Left ventricle myocardium inferior (tissue), 1 donor: ENCODE measurements around the gene RASSF3. TPM values are rescaled to one million over a fixed set of nuclear protein-coding genes. Genes with fewer than 3 reads are reported as not detected.
A peak's percentile ranks its signal among the peaks of the same experiment; 100 is the strongest.

Experiments
- DNase-seq: peaks from one replicate; pipeline ENCODE4 v3.0.0-alpha.2; 2020
- H3K27ac ChIP-seq: fragments of 200-600 bp; replicated peaks from 2 replicates; pipeline ENCODE4 v1.8.0; 2021
- H3K27me3 ChIP-seq: fragments of 200-600 bp; 2 replicates; pipeline ENCODE4 v1.8.0; 2021; ENCODE audit warnings: low read depth
- H3K36me3 ChIP-seq: fragments of 200-600 bp; 2 replicates; pipeline ENCODE4 v1.8.0; 2021
- H3K4me1 ChIP-seq: fragments of 200-600 bp; 2 replicates; pipeline ENCODE4 v1.8.0; 2021
- H3K4me3 ChIP-seq: fragments of 200-600 bp; 2 replicates; pipeline ENCODE4 v1.8.0; 2021; ENCODE audit warnings: mild to moderate bottlenecking, moderate library complexity
- H3K9me3 ChIP-seq: fragments of 200-600 bp; replicated peaks from 2 replicates; pipeline ENCODE4 v1.8.0; 2021
- intact Hi-C: fragments of 100-400 bp; cut with micrococcal nuclease; formaldehyde crosslinking; loops from one replicate; pipeline ENCODE4 v1.11.0; 2022
- total RNA-seq: library from RNA; stranded (reverse); fragmentation: NEBNext Ultra II Directional; extraction: Animal tissue kit (Norgen Biotek cat#: 25700); gene quantifications from one replicate; pipeline ENCODE4 v1.2.1, GENCODE V29; 2021
- TF ChIP-seq, protein P1 (sequence below): fragments of 200-600 bp; IDR thresholded peaks from 2 replicates; pipeline ENCODE4 v1.8.0; 2021; ENCODE audit warnings: antibody characterized with exemption, mild to moderate bottlenecking, borderline replicate concordance
- donor health status: DM: no; HTN: yes; CAD: no; lungs with severe emphysema.

Gene RASSF3
- total RNA-seq, 1 donor from 2014 or later, result 102 TPM

DNA sequence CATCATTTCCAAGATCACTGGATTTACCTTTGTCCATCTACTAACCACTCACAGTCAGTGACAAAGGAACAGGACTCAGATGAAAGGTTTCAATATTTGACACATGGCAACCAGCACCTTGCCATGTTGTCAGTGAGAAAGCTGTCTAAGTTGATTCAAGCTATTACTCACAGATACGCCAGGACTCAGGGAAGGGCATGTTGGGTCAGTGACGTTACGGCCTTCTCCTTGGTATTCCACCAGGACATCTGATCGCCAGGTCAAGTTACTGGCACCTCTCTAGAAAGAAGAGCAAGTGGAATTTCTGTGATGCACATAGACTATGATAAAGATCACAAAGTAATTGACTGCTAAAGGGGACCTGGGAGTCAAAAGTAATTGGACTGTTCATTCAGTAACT lies 112.5 kb downstream of the RASSF3 start:
- Histone ChIP-seq H3K9me3 (no peaks in the 10 kb centered on the region), H3K4me3 (no peak overlapping the region), H3K27me3 (no peaks in the 10 kb centered on the region), H3K4me1 (no peaks in the 10 kb centered on the region), H3K27ac (no peak overlapping the region), H3K36me3 (peaks cover 83% of the 10 kb centered on the region)
- intact Hi-C loops, result no loop called here
- TF ChIP-seq, protein P1, sequence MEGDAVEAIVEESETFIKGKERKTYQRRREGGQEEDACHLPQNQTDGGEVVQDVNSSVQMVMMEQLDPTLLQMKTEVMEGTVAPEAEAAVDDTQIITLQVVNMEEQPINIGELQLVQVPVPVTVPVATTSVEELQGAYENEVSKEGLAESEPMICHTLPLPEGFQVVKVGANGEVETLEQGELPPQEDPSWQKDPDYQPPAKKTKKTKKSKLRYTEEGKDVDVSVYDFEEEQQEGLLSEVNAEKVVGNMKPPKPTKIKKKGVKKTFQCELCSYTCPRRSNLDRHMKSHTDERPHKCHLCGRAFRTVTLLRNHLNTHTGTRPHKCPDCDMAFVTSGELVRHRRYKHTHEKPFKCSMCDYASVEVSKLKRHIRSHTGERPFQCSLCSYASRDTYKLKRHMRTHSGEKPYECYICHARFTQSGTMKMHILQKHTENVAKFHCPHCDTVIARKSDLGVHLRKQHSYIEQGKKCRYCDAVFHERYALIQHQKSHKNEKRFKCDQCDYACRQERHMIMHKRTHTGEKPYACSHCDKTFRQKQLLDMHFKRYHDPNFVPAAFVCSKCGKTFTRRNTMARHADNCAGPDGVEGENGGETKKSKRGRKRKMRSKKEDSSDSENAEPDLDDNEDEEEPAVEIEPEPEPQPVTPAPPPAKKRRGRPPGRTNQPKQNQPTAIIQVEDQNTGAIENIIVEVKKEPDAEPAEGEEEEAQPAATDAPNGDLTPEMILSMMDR, result no peak
- no peak for DNase-seq

- no peak overlapping the region for H3K27ac ChIP-seq
- H3K27me3 ChIP-seq, result no peaks in the 10 kb centered on the region
- no peaks in the 10 kb centered on the region for H3K4me1 ChIP-seq
- intact Hi-C loops, result no loop called here
- no peaks in the 10 kb centered on the region for H3K9me3 ChIP-seq
- no peak for DNase-seq
- H3K36me3 ChIP-seq, result peaks cover 86% of the 10 kb centered on the region
- TF ChIP-seq, protein P1, result no peak
- H3K4me3 ChIP-seq, result no peak overlapping the region
These were observed 113.3 kb downstream of the RASSF3 start for GRCh38 chr12:64723630-64724029.

DNA sequence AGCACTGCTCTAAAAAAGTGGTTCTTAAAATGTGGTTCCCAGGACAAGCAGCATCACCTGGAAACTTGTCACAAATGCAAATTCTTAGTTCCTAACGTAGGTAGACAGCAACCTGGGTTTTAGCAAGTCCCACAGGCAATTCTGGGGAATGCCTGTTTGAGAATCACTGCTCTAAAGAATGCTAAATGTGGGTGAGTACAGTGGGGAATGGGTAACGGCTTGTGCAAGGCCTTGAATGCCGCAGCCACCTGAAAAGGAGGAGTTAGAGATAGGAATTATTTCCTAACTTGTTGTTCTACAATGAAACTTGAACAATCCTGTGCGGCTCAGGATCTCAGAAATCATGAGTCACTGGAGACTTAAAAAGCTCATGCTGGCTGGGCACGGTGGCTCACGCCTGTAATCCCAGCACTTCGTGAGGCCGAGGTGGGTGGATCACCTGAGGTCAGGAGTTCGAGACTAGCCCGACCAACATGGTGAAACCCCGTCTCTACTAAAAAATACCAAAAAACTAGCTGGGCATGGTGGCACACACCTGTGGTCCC lies 114.0 kb downstream of the RASSF3 start:
- H3K27ac ChIP-seq, result no peak overlapping the region
- no peaks in the 10 kb centered on the region for H3K27me3 ChIP-seq
- H3K9me3 ChIP-seq, result no peaks in the 10 kb centered on the region
- DNase-seq, result no peak
- peaks cover 79% of the 10 kb centered on the region for H3K36me3 ChIP-seq
- H3K4me3 ChIP-seq, result no peak overlapping the region
- peaks cover 1% of the 10 kb centered on the region for H3K4me1 ChIP-seq
- TF ChIP-seq, protein P1, result no peak
- intact Hi-C loops, result no loop called here

DNA sequence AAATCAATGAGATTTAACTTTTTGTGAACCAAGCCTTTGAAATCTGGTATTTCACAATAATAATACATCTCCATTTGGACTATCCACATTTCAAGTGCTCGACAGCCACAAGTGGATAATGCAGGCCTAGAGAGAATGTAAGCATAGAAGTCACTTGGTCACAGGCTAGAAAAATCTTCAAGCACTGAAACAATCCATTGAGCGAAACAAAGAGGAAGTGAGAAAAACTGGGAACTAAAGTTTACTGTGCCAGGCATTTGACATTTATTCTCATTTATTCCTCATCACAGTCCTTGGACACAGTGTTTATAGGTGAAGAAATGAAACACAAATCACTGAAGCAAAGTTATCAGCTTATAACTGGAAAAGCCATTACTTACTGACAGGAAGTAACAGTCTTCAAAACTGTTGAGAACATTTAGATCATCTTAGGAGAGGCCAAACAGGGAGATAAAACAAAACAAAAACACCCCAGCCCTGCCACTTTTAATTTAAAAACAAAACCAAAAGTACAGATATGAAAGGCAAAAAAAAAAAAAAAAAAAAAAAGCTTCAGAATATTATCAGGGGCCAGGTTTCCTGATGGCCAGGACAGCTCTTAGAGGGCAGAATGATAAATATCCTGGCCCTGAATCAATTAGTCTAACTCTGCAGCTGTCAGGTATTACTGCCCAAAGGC lies 119.8 kb downstream of the RASSF3 start:
- intact Hi-C loops, result no loop called here
- Histone ChIP-seq H3K27ac (peak overlapping the region; percentile 71), H3K36me3 (peaks cover 49% of the 10 kb centered on the region)

GRCh38 chr12:64730588-64730969 lies 120.3 kb downstream of the RASSF3 start:
- intact Hi-C loops, result no loop called here
- H3K27me3 ChIP-seq, result no peaks in the 10 kb centered on the region
- peak overlapping the region; percentile 19 for H3K4me3 ChIP-seq
- TF ChIP-seq, protein P1, result no peak
- H3K27ac ChIP-seq, result peak overlapping the region; percentile 71
- peaks cover 45% of the 10 kb centered on the region for H3K4me1 ChIP-seq
- H3K36me3 ChIP-seq, result peaks cover 54% of the 10 kb centered on the region
- no peak for DNase-seq
- no peaks in the 10 kb centered on the region for H3K9me3 ChIP-seq

More for the DNA sequence above, 119.8 kb downstream of the RASSF3 start:
- DNase-seq, result no peak
- Histone ChIP-seq H3K4me1 (peaks cover 40% of the 10 kb centered on the region), H3K4me3 (peak overlapping the region; percentile 19), H3K9me3 (no peaks in the 10 kb centered on the region), H3K27me3 (no peaks in the 10 kb centered on the region)
- TF ChIP-seq, protein P1, result no peak
